GM21723 (cell line): ENCODE results near the gene CHPF.
A peak's percentile ranks its signal among the peaks of the same experiment; 100 is the strongest.

Experiments
- ATAC-seq: cut with Tn5 transposase; IDR thresholded peaks from one replicate; pipeline ENCODE4 v1.9.1; 2021; ENCODE audit warnings: mild to moderate bottlenecking, moderate library complexity; ENCODE audit not compliant: unreplicated experiment

The CHPF gene, protein sequence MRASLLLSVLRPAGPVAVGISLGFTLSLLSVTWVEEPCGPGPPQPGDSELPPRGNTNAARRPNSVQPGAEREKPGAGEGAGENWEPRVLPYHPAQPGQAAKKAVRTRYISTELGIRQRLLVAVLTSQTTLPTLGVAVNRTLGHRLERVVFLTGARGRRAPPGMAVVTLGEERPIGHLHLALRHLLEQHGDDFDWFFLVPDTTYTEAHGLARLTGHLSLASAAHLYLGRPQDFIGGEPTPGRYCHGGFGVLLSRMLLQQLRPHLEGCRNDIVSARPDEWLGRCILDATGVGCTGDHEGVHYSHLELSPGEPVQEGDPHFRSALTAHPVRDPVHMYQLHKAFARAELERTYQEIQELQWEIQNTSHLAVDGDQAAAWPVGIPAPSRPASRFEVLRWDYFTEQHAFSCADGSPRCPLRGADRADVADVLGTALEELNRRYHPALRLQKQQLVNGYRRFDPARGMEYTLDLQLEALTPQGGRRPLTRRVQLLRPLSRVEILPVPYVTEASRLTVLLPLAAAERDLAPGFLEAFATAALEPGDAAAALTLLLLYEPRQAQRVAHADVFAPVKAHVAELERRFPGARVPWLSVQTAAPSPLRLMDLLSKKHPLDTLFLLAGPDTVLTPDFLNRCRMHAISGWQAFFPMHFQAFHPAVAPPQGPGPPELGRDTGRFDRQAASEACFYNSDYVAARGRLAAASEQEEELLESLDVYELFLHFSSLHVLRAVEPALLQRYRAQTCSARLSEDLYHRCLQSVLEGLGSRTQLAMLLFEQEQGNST

DNA sequence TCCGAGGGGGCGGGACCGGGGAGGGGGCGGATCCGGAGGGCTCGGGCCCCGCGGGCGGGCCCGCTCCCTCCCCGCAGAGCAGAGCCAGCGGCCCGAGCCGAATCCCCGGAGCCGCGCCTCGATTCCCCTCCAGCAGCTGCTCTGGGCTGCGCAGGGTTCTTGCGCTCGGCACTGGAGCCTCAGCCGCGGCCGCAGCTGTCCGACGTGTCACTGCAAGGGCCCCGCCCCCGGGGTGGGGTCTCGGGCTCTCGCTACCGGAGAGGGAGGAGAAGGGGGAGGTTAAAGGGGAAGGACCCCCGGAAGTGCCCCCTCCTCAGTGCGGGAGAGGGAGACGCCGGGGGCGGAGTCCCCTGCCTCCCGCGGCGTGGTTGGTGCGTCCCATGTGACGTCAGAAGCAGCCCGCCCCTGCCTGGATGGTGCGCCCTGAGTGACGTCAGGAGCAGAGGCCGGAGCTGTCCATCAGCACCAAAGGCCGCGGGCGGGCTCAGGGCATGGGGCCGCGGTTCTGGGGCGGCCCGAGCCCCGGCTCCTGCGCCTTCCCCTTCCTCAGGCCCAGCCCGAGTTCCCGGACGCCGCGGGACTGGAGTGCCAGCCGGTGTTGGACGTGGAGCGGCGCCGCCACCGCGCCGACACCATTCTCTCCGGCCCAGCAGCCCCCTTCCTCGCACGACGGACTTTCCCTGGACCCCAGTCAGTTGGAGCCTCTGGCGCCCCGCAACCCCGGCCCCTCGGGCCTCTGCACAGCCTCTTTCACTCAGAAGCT, at the start of gene CHPF, which contains the start of gene TMEM198:
CHPF (minus strand) TSS at position 214 of the 763 bp plus-strand sequence. CDS start 271 bp downstream, outside the sequence.
TMEM198 (plus strand) TSS at position 433 of the 763 bp plus-strand sequence. CDS start 700 bp downstream, outside the sequence.
- ATAC-seq, result peak; percentile 76

DNA sequence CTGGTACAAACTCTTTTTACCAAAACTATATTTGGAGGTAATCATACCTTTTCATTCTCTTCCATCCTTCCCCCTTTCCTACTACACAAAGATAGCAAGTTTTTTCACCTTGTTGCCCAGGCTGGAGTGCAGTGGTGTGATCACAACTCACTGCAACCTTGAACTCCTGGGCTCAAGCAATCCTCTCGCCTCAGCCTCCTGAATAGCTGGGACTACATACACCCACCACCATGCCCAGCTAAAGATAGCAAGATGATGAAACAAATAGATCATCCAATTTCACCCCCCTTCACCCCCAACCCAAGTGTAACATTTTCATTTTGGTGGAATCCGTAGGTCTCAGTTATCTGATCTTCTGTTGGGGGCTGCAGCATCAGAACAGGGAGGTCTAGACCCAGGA, 49.5 kb upstream of the CHPF start:
- ATAC-seq, result no peak

DNA sequence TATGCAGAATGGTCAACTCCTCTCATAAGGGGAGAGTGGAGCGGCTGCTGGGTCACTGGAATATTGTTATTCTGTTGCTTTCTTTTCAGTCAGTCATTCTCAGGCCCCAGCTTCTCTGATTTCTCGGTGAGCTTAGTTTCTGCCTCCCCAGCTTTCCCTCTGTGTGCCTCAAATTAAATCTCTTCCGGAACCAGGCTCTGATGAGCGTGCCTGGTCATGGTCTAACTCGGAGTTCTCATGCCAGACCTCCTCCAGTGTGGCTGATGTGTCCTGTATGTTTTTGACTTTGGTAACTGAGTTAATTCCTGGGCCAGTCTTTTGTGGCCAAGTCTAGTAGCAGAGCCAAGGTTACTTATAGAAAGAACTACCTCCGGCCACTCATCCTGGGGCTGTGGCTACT, 49.1 kb upstream of the CHPF start:
- ATAC-seq, result no peak

DNA sequence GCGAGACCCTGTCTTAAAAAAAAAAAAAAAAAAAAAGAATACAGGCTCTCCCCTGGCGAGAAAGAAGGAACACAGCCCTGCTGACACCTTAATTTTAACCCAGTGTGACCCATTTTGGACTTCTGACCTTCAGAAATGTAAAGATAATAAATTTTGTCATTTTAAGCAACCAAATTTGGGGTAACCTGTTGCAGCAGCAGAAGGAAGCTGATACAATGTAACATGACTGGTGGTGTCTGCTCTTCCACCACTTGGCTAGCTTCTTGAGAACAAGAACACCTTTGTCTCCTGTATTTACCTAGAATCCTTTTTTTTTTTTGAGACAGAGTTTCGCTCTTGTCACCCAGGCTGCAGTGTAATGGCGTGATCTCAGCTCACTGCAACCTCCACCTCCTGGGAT, 47.5 kb upstream of the CHPF start:
- no peak for ATAC-seq

DNA sequence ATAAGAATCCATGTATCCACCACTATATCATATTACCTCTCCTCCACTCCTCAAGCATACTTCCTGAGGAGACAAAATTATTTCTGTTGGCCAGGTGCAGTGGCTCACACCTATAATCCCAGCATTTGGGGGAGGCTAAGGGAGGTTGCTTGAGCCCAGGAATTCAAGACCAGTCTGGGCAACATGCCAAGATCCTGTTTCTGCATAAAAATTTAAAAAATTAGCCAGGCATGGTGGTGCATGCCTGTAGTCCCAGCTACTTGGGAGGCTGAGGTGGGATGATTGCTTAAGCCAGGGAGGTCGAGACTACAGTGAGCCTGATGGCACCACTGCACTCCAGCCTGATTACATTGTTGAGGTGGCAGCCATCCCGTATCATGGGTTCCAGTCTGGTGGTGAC, 37.7 kb upstream of the CHPF start:
- no peak for ATAC-seq

DNA sequence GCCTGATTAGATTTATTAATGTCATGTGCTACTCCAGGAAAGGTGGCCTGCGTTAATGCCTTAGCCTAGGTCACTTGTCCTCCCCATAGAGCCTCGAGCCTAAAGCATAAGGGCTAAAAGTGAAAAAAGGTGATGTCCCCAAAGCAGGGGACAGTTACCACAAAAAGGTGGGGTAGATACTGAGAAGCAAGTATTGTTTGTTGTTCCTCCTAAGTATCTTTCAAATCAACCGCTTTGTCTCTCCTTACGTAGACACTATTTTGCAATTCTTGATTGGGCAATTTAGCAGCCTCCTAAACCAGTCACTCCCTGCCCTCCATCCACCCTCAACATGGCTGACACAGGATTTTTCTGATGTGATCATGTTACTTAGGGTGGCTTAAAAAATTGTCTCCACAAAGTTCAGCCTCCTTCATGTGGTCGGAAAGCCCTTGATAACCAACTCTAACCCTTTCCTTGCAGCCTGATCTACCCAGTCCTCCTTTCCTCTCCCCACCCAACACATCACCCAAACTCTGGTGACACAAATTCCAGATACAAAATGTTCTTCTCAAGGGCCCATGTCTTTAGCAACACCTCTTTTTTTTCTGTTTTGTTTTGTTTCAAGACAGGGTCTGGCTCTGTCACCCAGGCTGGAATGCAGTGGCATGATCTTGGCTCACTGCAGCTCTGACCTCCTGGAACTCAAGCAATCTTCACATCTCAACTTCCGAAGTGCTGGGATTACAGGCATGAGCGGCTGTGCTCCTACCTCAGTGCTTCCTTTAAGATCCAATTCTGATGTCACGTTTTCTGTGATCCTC, 35.4 kb upstream of the CHPF start:
- ATAC-seq, result no peak

DNA sequence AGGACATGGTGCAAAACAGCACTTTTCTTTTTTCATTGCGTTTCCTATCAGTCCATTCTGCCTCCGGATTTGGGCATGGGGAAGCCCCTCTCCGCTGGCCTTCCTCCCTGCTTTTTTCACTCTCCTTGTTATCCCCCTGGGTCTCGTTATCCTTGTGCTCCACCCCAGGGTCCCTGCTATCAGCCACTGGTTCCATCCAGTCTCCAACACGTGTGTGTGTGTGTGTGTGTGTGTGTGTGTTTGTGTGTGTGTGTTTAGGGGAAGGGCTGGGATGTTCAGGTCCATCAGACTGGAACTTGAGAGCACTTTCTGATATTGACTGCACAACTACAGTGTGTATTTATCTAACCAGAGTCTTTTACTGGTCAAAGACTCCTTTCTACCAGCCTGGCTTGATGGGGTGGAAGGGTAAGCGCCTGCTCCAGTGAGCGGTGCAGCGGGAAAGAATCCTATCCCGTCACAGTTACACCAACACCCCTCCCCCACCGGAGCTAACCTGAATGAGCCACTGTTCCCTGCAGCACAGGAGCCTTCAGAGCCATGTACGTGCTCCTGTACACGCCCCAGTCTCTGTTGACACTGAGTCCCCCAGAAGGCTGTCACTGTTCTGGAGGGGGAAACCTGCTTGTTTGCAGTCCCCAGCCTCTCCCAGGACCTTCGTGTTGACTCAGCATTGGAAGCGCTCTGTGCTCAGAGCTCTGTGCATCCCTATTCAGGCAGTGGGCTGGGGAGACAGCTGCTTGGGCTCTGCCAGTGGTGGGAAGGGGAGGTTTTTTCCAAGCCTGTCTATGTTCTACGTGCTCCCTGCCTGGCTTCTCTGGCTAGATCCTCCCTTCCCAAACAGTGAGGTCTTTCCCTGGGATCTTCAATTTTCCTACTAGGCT, 33.1 kb upstream of the CHPF start:
- ATAC-seq, result no peak

DNA sequence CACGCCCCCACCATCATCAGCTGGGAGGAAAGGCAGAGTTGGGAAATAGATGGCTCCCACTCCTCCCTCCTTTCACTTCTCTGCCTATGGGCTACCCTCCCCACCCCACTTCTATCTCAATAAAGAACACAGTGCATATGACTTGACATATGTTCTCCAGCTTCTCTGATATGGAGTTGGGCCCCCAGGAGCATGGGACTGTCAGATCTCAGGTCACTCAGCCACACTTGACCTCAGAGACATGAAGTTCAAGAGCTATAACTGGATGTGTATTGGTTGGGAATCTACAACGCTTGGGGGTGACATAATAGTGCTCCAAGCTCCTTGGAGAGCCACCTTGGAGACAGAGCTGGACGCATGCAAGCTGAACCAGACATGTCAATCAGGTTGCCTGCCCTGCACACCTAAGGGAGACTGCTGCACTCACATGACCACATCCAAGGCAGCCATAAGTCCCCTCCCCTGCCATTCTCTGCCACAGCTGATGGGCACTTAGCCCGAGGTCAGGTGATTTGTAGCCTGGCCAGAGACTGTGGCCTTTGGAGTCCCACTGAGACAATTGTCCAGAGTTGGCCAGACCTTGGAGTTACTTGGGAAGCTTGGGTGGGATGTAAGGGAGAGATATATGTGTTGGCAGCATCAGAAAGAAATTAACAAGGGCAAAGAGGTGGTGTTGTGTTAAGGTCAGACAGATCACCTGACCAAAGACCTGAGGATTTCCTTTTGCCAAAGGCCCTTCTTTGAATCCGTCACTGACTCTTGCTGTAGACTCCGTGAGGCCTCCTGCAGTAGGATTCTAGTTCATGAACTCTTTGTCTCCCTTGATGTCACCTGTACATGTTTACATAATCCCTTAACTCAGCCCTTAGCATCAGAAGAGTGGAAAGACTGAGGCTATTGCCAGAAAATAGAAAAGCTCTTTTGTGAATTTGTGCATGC, 32.2 kb upstream of the CHPF start:
- no peak for ATAC-seq

DNA sequence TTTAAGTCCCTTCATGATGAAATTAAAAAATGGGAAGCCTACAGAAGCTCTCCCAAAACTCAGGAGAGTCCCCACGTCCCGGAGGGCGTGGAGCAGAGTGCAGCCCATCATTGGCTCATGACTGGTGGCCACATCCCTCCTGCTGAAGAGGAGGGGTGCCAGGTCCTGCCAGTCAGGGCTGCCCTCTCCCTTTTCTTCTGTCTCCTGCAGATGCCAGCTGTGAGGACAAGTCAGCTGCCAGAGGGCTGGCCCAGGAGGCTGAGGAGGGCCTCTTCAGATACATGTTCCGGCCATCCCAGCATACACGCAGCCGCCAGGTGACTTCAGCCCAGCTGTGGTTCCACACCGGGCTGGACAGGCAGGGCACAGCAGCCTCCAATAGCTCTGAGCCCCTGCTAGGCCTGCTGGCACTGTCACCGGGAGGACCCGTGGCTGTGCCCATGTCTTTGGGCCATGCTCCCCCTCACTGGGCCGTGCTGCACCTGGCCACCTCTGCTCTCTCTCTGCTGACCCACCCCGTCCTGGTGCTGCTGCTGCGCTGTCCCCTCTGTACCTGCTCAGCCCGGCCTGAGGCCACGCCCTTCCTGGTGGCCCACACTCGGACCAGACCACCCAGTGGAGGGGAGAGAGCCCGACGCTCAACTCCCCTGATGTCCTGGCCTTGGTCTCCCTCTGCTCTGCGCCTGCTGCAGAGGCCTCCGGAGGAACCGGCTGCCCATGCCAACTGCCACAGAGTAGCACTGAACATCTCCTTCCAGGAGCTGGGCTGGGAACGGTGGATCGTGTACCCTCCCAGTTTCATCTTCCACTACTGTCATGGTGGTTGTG, 31.1 kb upstream of the CHPF start:
- no peak for ATAC-seq

DNA sequence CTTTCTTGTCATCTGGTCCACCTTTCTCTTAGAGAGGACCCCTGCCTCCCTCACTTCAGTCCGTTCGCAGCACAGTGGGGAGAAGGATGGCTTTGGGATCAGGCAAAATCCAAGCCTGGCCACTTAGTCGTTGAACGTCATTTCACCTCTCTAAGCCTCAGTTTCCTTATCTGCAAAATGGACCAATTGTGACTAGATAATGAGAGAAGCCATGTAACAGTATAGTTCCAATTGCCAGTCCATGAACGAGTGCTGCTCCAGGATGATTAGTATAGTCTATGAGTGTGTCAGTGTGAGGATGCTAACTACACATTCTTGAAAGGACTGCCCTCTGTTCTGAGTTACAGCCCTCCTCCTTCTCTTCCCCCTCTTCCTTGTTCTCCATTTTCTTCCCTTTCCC, 29.6 kb upstream of the CHPF start:
- ATAC-seq, result no peak

DNA sequence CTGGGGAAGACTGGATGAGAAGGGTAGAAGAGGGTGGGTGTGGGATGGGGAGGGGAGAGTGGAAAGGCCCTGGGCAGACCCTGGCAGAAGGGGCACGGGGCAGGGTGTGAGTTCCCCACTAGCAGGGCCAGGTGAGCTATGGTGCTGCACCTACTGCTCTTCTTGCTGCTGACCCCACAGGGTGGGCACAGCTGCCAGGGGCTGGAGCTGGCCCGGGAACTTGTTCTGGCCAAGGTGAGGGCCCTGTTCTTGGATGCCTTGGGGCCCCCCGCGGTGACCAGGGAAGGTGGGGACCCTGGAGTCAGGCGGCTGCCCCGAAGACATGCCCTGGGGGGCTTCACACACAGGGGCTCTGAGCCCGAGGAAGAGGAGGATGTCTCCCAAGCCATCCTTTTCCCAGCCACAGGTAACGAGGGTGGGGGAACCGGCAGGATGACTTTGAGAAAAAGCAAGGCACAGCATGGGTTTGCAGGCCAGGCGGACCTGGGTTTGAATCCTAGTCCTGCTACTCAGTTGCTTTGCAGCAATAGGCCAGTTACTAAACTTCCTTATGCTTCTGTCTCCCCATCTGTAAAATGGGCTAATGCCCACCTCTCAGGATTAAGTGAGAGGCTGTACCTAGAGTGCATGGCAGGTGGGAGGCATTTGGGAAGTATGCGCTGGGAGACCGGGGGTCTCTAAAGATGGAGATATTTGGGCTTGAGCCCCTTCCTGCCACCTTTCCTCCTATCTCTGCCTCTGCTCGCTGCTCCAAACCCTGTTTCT, 28.8 kb upstream of the CHPF start, which contains the start of gene INHA:
INHA (plus strand) TSS at position 74 of the 765 bp plus-strand sequence; CDS start at position 139, 65 bp downstream.
- no peak for ATAC-seq

DNA sequence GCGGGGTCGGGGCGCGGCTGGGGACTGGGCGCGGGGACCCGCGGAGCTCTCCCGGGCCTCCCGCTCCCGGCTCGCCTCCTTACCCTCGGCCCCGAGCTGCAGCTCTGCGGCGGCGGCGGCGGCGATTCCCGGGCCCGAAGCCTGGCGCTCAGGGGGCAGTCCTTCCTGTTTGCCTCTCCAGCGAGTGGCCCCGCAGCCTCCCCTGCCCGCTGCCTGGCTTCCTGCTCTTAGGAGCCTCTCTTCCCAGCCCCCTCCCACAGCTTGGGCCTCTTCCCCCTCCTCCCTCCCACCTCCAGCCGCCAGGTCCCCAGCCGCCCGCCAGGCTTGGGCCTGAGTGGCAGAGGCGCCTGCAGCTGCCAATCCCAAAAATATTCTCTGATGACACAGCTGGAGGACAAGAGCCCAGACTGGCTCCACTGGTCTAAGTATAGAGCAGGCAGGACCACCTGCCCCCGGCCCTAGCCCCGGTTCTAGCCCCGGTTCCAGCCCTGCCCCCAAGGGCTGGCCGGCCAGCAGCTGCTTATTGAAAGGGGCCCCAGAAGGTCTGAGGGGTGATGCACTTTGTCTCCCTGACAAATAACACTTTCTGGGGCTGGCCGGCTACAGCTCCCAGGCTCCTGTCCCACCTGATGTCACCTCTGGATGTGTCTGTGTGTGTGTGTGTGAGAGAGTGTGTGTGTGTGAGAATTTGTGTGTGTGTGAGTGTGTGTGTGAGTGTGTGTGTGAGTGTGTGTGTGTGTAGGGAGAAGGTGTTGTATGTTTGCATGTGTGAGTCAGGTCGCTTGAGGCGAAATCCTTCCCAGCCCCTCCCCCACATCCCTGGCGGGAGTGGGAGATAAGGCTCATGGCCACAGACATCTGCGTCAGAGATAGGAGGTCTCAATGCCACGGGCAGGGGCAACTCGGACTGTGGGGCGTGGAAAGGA, 28.0 kb upstream of the CHPF start, which contains the start of gene OBSL1:
OBSL1 (minus strand) TSS at position 229 of the 926 bp plus-strand sequence. CDS start 307 bp downstream, outside the sequence.
- ATAC-seq, result no peak

DNA sequence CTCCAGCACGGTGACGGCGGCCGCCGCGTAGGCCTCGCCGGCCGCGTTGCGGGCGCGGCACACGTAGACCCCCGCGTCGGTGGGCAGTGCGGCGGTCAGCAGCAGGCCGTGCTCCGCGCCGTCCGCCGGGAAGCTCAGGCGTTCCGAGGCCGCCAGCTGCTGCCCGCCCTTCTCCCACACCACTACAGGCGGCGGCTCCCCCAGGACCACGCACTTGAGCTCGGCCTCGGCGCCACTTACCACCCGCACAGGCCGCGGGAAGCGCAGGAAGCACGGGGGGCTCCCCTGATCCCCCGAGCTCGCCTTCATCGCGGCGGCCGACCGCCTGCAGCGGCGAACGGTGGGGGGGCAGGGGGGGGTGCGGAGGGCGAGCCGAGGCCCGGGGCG, 27.3 kb upstream of the CHPF start:
- ATAC-seq, result no peak

DNA sequence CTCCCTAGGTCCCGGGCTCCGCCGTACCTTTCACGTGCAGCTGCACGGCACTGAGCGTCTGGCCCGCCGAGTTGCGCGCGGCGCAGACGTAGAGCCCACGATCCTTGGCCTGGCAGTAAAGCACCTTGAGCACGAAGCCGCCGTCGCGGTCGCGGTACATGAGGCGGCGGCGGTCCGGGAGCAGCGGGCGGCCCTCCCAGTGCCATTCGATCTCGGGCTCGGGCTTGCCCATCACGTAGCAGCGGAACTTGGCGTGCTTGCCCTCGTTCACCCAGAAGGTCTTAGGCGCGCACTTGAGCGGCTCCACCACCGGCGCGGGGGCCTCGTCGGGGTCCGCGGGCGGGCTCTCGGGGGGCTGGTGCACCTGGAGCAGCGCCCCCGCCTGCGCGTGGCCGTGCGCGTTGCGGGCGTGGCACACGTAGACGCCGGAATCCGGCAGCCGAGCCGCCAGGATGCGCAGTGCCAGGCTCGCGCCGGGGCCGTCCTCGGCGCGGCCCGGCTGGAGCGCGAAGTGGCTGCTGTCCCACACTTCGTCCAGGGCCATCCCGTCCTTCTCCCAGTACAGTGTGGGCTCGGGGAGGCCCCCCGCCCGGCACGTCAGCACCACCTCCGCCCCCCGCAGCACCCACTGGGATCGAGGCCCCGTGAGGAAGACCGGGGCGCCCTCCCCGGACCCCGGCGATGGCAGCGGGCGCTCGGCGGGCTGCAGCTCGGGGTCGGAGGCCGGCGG, 26.8 kb upstream of the CHPF start:
- ATAC-seq, result no peak

DNA sequence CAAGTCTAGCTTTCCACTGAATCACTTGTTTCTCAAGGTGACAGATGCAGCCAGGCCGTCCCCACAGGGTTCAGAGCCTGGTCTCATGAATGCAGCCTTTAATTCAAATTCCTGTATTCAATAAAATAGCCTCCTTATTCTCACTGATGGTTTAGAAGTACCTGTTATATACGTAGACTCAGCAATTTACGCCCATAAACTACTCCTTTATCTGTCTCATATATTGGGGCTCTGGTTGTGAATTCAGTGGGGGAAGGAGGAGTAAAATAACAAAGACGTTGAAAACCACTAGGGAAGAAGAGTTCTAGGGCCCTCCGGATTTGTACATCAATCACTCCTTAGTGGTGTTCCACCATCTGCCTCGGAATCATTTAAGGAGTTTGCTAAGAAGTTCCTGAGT, 26.0 kb upstream of the CHPF start:
- ATAC-seq, result no peak
